ENCODE data around the gene GRAMD2B. TPM values are rescaled to one million over a fixed set of nuclear protein-coding genes. Genes with fewer than 3 reads are reported as not detected.
"Not testable (repeated sequence)": the region's sequence is repeated elsewhere in the genome, so short reads cannot be mapped to it uniquely, and the experiment has no call there.

GRAMD2B gene, protein sequence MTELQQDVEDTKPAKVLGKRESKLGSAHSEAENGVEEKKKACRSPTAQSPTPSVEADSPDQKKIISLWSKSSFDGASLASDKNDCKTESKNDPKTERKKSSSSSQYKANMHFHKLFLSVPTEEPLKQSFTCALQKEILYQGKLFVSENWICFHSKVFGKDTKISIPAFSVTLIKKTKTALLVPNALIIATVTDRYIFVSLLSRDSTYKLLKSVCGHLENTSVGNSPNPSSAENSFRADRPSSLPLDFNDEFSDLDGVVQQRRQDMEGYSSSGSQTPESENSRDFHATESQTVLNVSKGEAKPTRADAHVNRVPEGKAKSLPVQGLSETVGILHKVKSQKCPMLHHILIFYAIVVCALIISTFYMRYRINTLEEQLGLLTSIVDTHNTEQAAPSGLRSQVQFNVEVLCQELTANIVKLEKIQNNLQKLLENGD
- 6.9 TPM for total RNA-seq

DNA sequence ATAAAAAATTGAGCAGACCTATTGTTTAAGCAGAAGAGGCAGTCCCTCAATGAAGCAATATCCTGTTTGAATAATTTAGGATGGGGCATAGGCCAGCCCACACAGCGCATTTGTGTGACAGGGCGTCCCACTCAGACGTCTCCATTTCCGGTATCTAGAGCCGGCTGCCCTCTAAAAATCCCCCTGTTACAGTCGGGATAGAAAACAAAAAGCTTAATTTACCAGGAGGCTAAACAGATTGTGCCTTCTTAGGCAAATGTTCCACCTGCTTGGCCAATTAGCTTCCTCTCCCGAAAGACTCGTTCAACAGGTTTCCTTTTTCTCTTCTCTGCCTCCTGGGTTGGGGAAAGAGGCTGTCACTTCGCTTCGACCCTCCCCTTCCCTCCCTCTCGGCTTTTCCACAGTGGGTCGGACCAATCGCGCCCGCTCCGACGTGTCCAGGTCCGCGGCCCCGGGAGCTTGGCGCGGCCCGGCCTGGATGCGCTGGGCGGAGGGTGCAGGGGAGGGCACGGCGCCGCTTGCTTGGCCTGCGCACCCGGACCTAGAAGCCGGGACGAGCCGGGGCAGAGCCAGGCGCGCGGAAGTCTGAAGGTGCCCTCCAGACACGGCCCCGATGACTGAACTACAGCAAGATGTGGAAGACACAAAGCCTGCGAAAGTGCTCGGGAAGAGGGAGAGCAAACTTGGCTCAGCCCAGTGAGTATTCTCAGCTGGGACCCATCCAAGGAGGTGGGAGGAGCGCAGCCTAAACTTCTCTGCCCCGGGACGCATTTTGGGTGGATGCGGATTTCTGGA is at the start of gene GRAMD2B:
GRAMD2B (plus strand) TSS at position 416 of the 795 bp plus-strand sequence; CDS start at position 614, 198 bp downstream.
- Histone ChIP-seq H3K4me1 (ENCODE audit: insufficient read depth, low read length) (peaks cover 19% of the 10 kb centered on the region), H3K27me3 (ENCODE audit: insufficient read depth, low read length) (no peaks in the 10 kb centered on the region), H3K9me3 (ENCODE audit: low read depth, low read length) (no peaks in the 10 kb centered on the region), H3K4me3 (ENCODE audit: low read length) (peak within 1 kb of the TSS; percentile 83)

DNA sequence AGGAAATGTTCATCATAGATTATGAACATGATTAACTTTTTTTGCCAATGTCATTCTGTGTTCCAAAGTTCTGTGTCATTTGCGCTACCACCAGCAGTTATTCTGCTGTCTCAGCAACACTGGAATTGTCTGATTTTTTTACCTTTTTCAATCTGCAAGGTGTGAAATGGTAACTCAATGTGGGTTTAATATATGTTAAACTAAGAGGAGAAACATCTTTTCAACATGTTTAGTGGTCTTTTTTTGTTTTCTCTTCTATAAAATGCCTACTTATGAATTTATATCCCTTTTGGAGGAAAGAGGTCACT is 49.1 kb upstream of the GRAMD2B start:
- Histone ChIP-seq H3K27me3 (ENCODE audit: insufficient read depth, low read length) (no peaks in the 10 kb centered on the region), H3K4me3 (ENCODE audit: low read length) (no peak overlapping the region), H3K4me1 (ENCODE audit: insufficient read depth, low read length) (peaks cover 4% of the 10 kb centered on the region)

DNA sequence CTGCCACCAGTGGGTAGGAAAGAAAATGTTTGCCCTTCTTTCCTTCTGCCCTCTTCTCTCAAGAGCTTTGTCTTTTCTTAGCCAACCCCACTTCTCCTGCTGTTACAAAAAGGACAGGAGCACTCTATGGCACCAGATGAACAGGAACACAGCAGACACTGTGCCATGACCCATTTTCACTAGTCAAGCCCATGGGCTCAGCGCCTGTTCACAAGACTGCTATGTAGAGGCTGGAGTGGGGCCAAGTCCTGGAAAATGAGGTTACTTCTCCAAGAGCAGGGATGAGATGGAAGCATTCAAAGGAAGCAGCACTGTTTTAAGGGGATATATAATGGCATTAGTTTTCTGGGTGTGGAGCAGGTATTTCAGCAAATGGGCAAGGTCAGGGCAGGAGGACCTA is 46.8 kb upstream of the GRAMD2B start:
- no peaks in the 10 kb centered on the region for H3K27me3 ChIP-seq (ENCODE audit: insufficient read depth, low read length)
- H3K9me3 ChIP-seq (ENCODE audit: low read depth, low read length) = no peaks in the 10 kb centered on the region
- H3K4me3 ChIP-seq (ENCODE audit: low read length) = no peak overlapping the region
- peaks cover 4% of the 10 kb centered on the region for H3K4me1 ChIP-seq (ENCODE audit: insufficient read depth, low read length)

More for the DNA sequence above, 49.1 kb upstream of the GRAMD2B start:
- no peaks in the 10 kb centered on the region for H3K9me3 ChIP-seq (ENCODE audit: low read depth, low read length)

DNA sequence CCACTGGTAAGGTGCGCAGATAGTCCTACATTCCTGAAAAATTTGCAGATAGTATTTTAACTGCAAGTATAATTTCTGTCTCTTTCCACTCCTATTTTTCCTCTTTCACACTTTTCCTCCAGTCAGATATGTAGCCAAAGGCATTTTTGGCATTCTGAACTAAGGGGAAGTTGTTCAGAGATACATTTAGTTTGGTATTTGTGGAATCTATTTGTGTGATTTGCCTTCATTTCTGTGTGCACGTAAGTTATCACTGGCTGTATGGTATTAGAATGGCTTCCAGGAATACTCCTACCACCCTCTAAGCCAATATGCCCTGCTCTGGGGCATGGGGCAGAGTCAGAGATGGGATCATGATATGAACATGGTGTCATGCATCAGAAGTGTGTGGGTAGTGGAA is 45.8 kb upstream of the GRAMD2B start:
- Histone ChIP-seq H3K27me3 (ENCODE audit: insufficient read depth, low read length) (no peaks in the 10 kb centered on the region), H3K4me3 (ENCODE audit: low read length) (no peak overlapping the region), H3K4me1 (ENCODE audit: insufficient read depth, low read length) (peaks cover 4% of the 10 kb centered on the region), H3K9me3 (ENCODE audit: low read depth, low read length) (no peaks in the 10 kb centered on the region)

DNA sequence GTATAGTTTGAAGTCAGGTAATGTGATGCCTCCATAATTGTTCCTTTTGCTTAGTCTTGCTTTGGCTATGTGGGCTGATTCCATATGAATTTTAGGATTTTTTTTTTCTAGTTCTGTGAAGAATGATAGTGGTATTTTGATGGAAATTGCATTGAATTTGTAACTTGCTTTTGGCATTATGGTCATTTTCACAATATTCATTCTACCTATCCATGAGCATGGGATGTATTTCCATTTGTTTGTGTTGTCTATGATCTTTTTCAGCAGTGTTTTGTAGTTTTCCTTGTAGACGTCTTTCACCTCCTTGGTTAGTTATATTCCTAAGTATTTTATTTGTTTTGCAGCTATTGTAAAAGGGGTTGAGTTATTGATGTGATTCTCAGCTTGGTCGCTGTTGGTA is 42.9 kb upstream of the GRAMD2B start:
- not testable (repeated sequence) for H3K4me1 ChIP-seq (ENCODE audit: insufficient read depth, low read length); H3K9me3 ChIP-seq (ENCODE audit: low read depth, low read length); H3K4me3 ChIP-seq (ENCODE audit: low read length); H3K27me3 ChIP-seq (ENCODE audit: insufficient read depth, low read length)

DNA sequence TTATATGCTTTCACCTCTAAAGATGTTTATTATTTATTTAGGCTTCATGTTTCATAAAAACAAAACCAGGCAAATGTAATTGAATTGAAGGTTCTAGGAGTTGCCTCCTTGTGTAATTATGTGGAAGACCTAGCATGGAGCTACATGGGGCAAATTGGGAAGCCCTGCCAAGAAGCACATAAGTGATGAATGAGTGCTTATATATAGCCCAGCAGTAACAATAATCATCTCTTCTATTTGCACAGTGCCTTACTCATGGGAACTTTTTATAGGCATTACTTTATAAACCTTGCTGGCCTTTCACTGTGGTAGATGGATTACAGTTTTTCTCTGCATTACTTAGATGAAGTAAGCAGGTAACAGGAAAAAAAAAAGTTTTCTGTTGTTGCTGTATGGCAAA is 40.0 kb upstream of the GRAMD2B start:
- Histone ChIP-seq H3K27me3 (ENCODE audit: insufficient read depth, low read length) (no peaks in the 10 kb centered on the region), H3K4me3 (ENCODE audit: low read length) (no peak overlapping the region), H3K4me1 (ENCODE audit: insufficient read depth, low read length) (no peaks in the 10 kb centered on the region)

DNA sequence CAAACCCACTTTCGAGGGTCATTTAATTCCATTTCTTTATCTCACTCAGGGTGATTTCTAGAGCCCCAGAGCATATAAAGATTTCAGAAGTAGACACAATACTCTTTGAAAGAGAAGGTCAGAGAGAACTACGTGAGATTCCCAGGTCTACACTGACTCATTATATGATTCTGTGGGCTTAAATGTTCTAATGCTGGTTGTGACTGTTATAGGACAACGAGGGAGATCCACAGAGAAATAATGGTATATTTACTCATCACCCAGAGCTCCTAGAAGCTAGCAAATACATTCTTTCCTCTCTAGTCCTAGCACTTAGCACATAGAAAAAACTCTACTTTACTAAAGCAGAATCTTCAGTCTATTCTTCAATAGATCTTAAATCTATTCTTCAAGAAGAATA is 39.4 kb upstream of the GRAMD2B start:
- no peaks in the 10 kb centered on the region for H3K4me1 ChIP-seq (ENCODE audit: insufficient read depth, low read length)
- no peaks in the 10 kb centered on the region for H3K9me3 ChIP-seq (ENCODE audit: low read depth, low read length)
- H3K4me3 ChIP-seq (ENCODE audit: low read length) = no peak overlapping the region
- no peaks in the 10 kb centered on the region for H3K27me3 ChIP-seq (ENCODE audit: insufficient read depth, low read length)

More for the DNA sequence above, 40.0 kb upstream of the GRAMD2B start:
- H3K9me3 ChIP-seq (ENCODE audit: low read depth, low read length) = no peaks in the 10 kb centered on the region

DNA sequence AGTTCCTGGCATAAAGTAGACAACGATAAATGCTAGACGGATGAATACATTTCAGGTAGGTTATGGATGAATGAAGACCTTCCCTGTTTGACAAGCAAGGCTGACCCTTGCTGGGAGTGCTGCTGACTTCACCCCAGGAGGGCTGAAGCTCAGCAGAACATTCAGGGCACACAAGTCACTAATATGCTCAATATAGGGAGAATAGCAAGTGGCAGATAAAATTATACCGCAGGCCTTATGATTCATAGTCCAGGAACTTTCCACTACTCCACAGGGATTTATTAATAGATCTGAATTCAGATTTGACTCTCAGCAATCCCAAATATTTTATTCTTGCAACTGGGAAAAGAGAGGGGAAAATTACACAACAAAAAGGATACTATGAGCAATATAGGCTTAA is 38.2 kb upstream of the GRAMD2B start:
- Histone ChIP-seq H3K4me3 (ENCODE audit: low read length) (no peak overlapping the region), H3K4me1 (ENCODE audit: insufficient read depth, low read length) (no peaks in the 10 kb centered on the region), H3K27me3 (ENCODE audit: insufficient read depth, low read length) (no peaks in the 10 kb centered on the region), H3K9me3 (ENCODE audit: low read depth, low read length) (no peaks in the 10 kb centered on the region)

DNA sequence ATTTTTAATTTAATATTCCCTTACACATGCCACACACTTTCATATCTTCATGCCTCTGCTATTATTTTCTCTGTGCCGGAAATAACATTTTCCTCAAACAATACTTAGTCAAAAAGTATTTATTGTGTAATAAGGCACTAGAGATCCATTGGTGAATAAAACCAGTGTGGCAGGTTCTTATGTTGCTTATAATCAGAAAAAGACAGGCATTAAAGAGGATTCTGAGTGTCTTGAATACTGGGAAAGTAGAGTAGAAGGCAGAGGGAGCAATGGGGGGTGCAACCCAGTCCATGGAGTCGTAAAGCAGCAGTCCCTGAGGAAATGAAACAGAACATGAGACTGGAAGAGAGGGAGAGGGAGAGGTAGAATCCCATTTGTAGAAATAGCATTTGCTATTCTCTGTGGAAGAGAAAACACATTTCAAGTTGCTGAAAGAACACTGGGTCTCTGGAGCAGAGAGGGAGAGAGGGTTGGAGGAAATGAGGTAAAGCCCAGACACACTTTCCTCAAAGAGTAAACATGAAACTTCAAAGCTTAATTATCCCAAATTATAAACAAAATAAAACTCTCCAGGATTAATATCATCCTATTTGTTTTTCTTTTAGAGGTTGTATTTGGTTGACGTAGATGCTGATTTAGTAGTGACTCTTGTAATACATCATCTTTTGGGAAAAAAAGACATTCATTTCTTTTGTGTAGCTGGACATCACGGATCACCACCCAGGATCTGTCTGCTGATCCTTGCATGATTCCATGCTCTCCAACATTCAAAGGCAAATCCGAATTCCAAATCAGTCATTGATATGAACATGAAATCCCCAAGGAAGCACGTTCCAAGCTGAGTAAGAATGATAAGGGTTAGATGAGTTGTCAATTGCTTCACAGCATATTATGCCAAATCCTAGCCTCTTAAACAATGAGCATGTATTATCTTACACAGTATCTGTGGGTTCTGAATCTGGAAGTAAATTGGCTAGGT is 37.4 kb upstream of the GRAMD2B start:
- Histone ChIP-seq H3K9me3 (ENCODE audit: low read depth, low read length) (no peaks in the 10 kb centered on the region), H3K4me1 (ENCODE audit: insufficient read depth, low read length) (no peaks in the 10 kb centered on the region)

DNA sequence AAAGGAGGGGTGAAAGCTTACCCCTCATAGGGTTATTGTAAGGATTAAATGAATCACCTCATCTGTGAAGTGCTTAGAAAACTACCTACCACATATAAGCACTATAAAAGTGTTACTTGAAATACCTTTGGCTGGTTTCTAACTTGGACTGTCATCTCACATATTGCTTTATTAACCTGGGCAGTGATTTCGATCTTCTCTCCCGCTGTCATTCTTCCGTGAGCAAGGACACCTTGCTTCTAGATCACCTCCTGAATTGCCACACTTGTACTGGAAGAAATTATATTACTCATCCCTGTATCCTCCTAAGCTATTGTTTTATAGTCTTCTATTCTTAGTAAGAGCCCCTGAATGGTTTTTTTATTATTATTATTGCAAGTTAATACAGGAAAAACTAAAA is 34.0 kb upstream of the GRAMD2B start:
- Histone ChIP-seq H3K4me3 (ENCODE audit: low read length) (no peak overlapping the region), H3K27me3 (ENCODE audit: insufficient read depth, low read length) (no peaks in the 10 kb centered on the region), H3K9me3 (ENCODE audit: low read depth, low read length) (no peaks in the 10 kb centered on the region), H3K4me1 (ENCODE audit: insufficient read depth, low read length) (no peaks in the 10 kb centered on the region)

More for the DNA sequence above, 37.4 kb upstream of the GRAMD2B start:
- H3K27me3 ChIP-seq (ENCODE audit: insufficient read depth, low read length) = no peaks in the 10 kb centered on the region
- H3K4me3 ChIP-seq (ENCODE audit: low read length) = no peak overlapping the region

DNA sequence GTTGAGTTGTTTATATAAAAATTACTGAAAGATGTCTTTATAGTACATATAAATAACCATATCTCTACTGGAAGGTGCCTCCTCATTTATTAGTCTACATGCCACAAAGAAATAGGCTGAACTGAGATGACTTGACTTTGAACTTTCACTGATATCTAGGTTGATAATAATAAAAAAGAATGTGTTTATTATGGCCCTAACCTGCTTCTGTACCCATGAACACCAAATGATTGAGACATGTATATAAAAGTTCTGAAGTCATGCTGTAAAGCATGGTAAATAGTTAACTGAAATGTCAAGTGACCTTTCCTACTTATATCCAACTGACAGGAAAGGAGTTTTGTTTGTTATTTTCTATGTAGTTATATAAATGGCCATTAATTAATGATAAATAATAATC is 33.2 kb upstream of the GRAMD2B start:
- Histone ChIP-seq H3K4me1 (ENCODE audit: insufficient read depth, low read length) (no peaks in the 10 kb centered on the region), H3K27me3 (ENCODE audit: insufficient read depth, low read length) (no peaks in the 10 kb centered on the region), H3K4me3 (ENCODE audit: low read length) (no peak overlapping the region), H3K9me3 (ENCODE audit: low read depth, low read length) (no peaks in the 10 kb centered on the region)

DNA sequence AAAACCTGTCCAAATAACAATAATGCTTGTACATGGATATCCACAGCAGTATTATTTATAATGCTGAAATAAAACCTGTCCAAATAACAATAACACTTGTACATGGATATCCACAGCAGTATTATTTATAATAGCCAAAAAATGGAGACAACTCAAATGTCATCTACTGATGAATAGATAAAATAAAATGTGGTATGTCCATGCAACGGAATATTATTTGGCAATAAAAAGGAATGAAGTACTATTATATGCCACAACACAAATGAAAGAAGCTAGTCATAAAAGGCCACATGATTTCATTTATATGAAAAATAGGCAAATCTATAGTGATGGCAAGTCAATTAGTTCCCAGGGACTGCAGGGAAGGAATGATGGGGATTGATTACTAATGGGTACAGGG is 31.8 kb upstream of the GRAMD2B start:
- H3K4me1 ChIP-seq (ENCODE audit: insufficient read depth, low read length) = no peaks in the 10 kb centered on the region
- no peaks in the 10 kb centered on the region for H3K27me3 ChIP-seq (ENCODE audit: insufficient read depth, low read length)
- no peaks in the 10 kb centered on the region for H3K9me3 ChIP-seq (ENCODE audit: low read depth, low read length)
- no peak overlapping the region for H3K4me3 ChIP-seq (ENCODE audit: low read length)

DNA sequence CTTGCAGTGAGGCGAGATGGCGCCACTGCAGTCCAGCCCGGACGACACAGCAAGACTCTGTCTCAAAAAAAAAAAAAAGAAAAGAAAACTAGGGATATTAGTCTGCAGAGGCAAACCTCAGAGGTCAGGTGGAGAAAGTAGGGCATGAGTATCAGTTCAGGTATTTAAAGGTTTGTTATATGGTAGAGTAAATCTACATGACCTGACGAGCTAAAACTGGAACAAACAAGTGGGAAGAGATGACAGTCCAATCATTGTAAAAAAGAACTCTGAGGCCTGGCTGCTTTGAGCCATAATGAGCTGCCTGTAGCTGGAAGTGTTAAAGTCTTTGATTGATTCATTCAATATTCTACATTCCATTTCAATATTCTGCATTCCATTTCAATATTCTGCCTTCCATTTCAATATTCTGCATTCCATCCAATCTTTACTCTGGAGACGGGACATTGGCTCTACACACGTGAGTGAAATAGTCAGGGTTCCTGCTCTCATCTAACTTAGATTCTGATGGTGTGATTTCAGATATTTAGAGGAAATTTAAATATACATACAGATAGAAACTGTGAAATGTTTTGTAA is 28.9 kb upstream of the GRAMD2B start:
- no peaks in the 10 kb centered on the region for H3K4me1 ChIP-seq (ENCODE audit: insufficient read depth, low read length)
- no peaks in the 10 kb centered on the region for H3K27me3 ChIP-seq (ENCODE audit: insufficient read depth, low read length)
- no peaks in the 10 kb centered on the region for H3K9me3 ChIP-seq (ENCODE audit: low read depth, low read length)
- no peak overlapping the region for H3K4me3 ChIP-seq (ENCODE audit: low read length)

DNA sequence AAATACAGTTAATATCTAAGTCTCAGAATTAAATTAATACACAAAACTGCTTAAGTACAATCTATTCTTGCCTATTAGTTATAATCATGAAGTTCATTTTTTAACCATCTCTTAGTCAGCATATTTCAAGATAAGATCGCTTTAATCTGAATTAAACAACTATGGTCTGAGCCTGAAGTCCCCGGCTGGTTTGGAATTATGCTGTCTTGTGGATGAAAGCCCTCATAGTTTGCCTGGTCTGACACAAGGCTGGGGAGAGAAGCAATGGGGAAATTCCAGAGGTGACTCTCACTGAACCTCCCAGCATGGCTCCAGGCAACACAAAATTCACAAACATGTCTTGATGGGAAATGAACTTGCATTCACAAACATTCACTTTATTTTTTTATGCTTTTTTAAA is 28.0 kb upstream of the GRAMD2B start:
- Histone ChIP-seq H3K4me1 (ENCODE audit: insufficient read depth, low read length) (no peaks in the 10 kb centered on the region), H3K27me3 (ENCODE audit: insufficient read depth, low read length) (no peaks in the 10 kb centered on the region), H3K4me3 (ENCODE audit: low read length) (no peak overlapping the region)

More for the DNA sequence above, 28.0 kb upstream of the GRAMD2B start:
- H3K9me3 ChIP-seq (ENCODE audit: low read depth, low read length) = no peaks in the 10 kb centered on the region
